Activated T-helper 1 cell treated with anti-CD3 and anti-CD28 coated beads, Interleukin-12 subunit alpha, Interleukin-12 subunit beta, Interleukin-2, Interleukin-4 antibody, amounts not matched to agents 30 ng/mL and 10 ng/mL and 1 ng/mL, durations not matched to agents 14 hours and 24 hours and 36 hours (primary cell): ENCODE measurements around the gene ALKBH7. TPM values are rescaled to one million over a fixed set of nuclear protein-coding genes. Genes with fewer than 3 reads are reported as not detected.
"Not testable (repeated sequence)": the region's sequence is repeated elsewhere in the genome, so short reads cannot be mapped to it uniquely, and the experiment has no call there.

Source experiments
- DNase-seq: peaks from one replicate; pipeline ENCODE4 v3.0.0; 2021; ENCODE audit warnings: low spot score
- H3K27ac Mint-ChIP-seq: one replicate; pipeline ENCODE4 v1.8.0; 2021; ENCODE audit warnings: mild to moderate bottlenecking, mixed read lengths
- H3K27me3 Mint-ChIP-seq: one replicate; pipeline ENCODE4 v1.8.0; 2022; ENCODE audit warnings: mild to moderate bottlenecking, moderate library complexity, mixed read lengths; ENCODE audit not compliant: insufficient read depth
- H3K36me3 Mint-ChIP-seq: one replicate; pipeline ENCODE4 v1.8.0; 2021; ENCODE audit warnings: low read depth, mixed read lengths
- H3K4me1 Mint-ChIP-seq: one replicate; pipeline ENCODE4 v1.8.0; 2021; ENCODE audit warnings: low read depth, mixed read lengths
- H3K4me3 Mint-ChIP-seq: one replicate; pipeline ENCODE4 v1.8.0; 2021; ENCODE audit warnings: mild to moderate bottlenecking, moderate library complexity, mixed read lengths
- H3K9me3 Mint-ChIP-seq: one replicate; pipeline ENCODE4 v1.8.0; 2021; ENCODE audit warnings: mixed read lengths
- intact Hi-C: fragments of 100-400 bp; cut with micrococcal nuclease; formaldehyde crosslinking; loops from one replicate; pipeline ENCODE4 v1.15.1; 2024
- total RNA-seq: library from RNA; stranded (reverse); gene quantifications from 2 replicates; pipeline ENCODE4 v1.2.3, GENCODE V29; 2022

Gene ALKBH7
- total RNA-seq: 24.8 and 27.1 TPM in 2 replicates

GRCh38 chr19:6372594-6373095, at the start of gene ALKBH7:
TSS of gene ALKBH7 (plus strand) at chr19:6372794. CDS start at chr19:6372821, 27 bp downstream.
- H3K9me3 Mint-ChIP-seq: no peaks in the 10 kb centered on the region
- H3K27ac Mint-ChIP-seq: peak within 1 kb of the TSS; percentile 81
- peaks cover 11% of the 10 kb centered on the region for H3K4me1 Mint-ChIP-seq
- peak within 1 kb of the TSS; percentile 81 for H3K4me3 Mint-ChIP-seq
- no peaks in the 10 kb centered on the region for H3K27me3 Mint-ChIP-seq
- peaks cover 12% of the 10 kb centered on the region for H3K36me3 Mint-ChIP-seq
- intact Hi-C loops: loop anchor here (1.0 to 2.0 kb wide), 14 partner anchors 11 to 686 kb away; partner anchors contain the start of genes CLPP, DUS3L, GTF2F1 and RFX2
- DNase-seq: peak; percentile 95

GRCh38 chr19:6324757-6325156, 47.8 kb upstream of the ALKBH7 start:
- intact Hi-C loops: no loop called here
- no peaks in the 10 kb centered on the region for H3K9me3 Mint-ChIP-seq

GRCh38 chr19:6325614-6326013, 47.0 kb upstream of the ALKBH7 start:
- H3K36me3 Mint-ChIP-seq: no peaks in the 10 kb centered on the region
- H3K4me1 Mint-ChIP-seq: no peaks in the 10 kb centered on the region
- intact Hi-C loops: no loop called here

More at GRCh38 chr19:6324757-6325156, 47.8 kb upstream of the ALKBH7 start:
- no peak overlapping the region for H3K27ac Mint-ChIP-seq
- H3K27me3 Mint-ChIP-seq: peaks cover 3% of the 10 kb centered on the region
- no peaks in the 10 kb centered on the region for H3K4me1 Mint-ChIP-seq
- H3K36me3 Mint-ChIP-seq: no peaks in the 10 kb centered on the region
- no peak overlapping the region for H3K4me3 Mint-ChIP-seq
- no peak for DNase-seq

GRCh38 chr19:6326815-6327214, 45.8 kb upstream of the ALKBH7 start:
- DNase-seq: no peak
- Mint-ChIP-seq H3K27ac (no peak overlapping the region), H3K27me3 (peaks cover 3% of the 10 kb centered on the region), H3K36me3 (no peaks in the 10 kb centered on the region), H3K9me3 (no peaks in the 10 kb centered on the region), H3K4me1 (no peaks in the 10 kb centered on the region), H3K4me3 (no peak overlapping the region)
- intact Hi-C loops: no loop called here

More at GRCh38 chr19:6325614-6326013, 47.0 kb upstream of the ALKBH7 start:
- DNase-seq: no peak
- no peak overlapping the region for H3K4me3 Mint-ChIP-seq
- H3K9me3 Mint-ChIP-seq: no peaks in the 10 kb centered on the region
- H3K27me3 Mint-ChIP-seq: peaks cover 3% of the 10 kb centered on the region
- H3K27ac Mint-ChIP-seq: no peak overlapping the region

- peaks cover 1% of the 10 kb centered on the region for H3K27me3 Mint-ChIP-seq
- H3K27ac Mint-ChIP-seq: no peak within 1 kb of the TSS
- no peaks in the 10 kb centered on the region for H3K4me1 Mint-ChIP-seq
- DNase-seq: no peak
- intact Hi-C loops: no loop called here
- no peaks in the 10 kb centered on the region for H3K9me3 Mint-ChIP-seq
- no peaks in the 10 kb centered on the region for H3K36me3 Mint-ChIP-seq
- H3K4me3 Mint-ChIP-seq: no peak within 1 kb of the TSS
Measured at GRCh38 chr19:6333439-6333838, 39.2 kb upstream of the ALKBH7 start, which contains the start of gene ACER1. TSS of gene ACER1 (minus strand) at chr19:6333612. CDS start at chr19:6333551, 61 bp downstream.

GRCh38 chr19:6334490-6335285, 37.9 kb upstream of the ALKBH7 start:
- H3K4me1 Mint-ChIP-seq: no peaks in the 10 kb centered on the region
- no peak overlapping the region for H3K4me3 Mint-ChIP-seq
- H3K27me3 Mint-ChIP-seq: no peaks in the 10 kb centered on the region
- peaks cover 5% of the 10 kb centered on the region for H3K9me3 Mint-ChIP-seq
- intact Hi-C loops: no loop called here
- H3K27ac Mint-ChIP-seq: no peak overlapping the region
- no peaks in the 10 kb centered on the region for H3K36me3 Mint-ChIP-seq
- DNase-seq: no peak

GRCh38 chr19:6340493-6341201, 31.9 kb upstream of the ALKBH7 start:
- no peaks in the 10 kb centered on the region for H3K4me1 Mint-ChIP-seq
- H3K36me3 Mint-ChIP-seq: no peaks in the 10 kb centered on the region
- H3K27me3 Mint-ChIP-seq: no peaks in the 10 kb centered on the region
- no peak for DNase-seq
- H3K9me3 Mint-ChIP-seq: peaks cover 5% of the 10 kb centered on the region
- no peak overlapping the region for H3K4me3 Mint-ChIP-seq
- H3K27ac Mint-ChIP-seq: no peak overlapping the region
- intact Hi-C loops: no loop called here

GRCh38 chr19:6343462-6343861, 29.1 kb upstream of the ALKBH7 start:
- no peak for DNase-seq
- H3K9me3 Mint-ChIP-seq: peaks cover 5% of the 10 kb centered on the region
- intact Hi-C loops: no loop called here
- no peak overlapping the region for H3K4me3 Mint-ChIP-seq
- no peaks in the 10 kb centered on the region for H3K4me1 Mint-ChIP-seq
- no peaks in the 10 kb centered on the region for H3K36me3 Mint-ChIP-seq
- no peaks in the 10 kb centered on the region for H3K27me3 Mint-ChIP-seq
- H3K27ac Mint-ChIP-seq: no peak overlapping the region

GRCh38 chr19:6349271-6349670, 23.3 kb upstream of the ALKBH7 start:
- intact Hi-C loops, DNase-seq, H3K4me3 Mint-ChIP-seq, H3K27me3 Mint-ChIP-seq, H3K9me3 Mint-ChIP-seq, H3K27ac Mint-ChIP-seq, H3K36me3 Mint-ChIP-seq, H3K4me1 Mint-ChIP-seq: not testable (repeated sequence)

- Mint-ChIP-seq H3K4me3 (no peak overlapping the region), H3K4me1 (no peaks in the 10 kb centered on the region), H3K9me3 (no peaks in the 10 kb centered on the region), H3K36me3 (no peaks in the 10 kb centered on the region), H3K27me3 (no peaks in the 10 kb centered on the region), H3K27ac (no peak overlapping the region)
- DNase-seq: no peak
- intact Hi-C loops: no loop called here
Measured at GRCh38 chr19:6350688-6351087, 21.9 kb upstream of the ALKBH7 start.

GRCh38 chr19:6352381-6353165, 20.0 kb upstream of the ALKBH7 start:
- Mint-ChIP-seq H3K9me3 (no peaks in the 10 kb centered on the region), H3K4me1 (no peaks in the 10 kb centered on the region), H3K4me3 (no peak overlapping the region), H3K36me3 (no peaks in the 10 kb centered on the region), H3K27ac (no peak overlapping the region), H3K27me3 (no peaks in the 10 kb centered on the region)
- no peak for DNase-seq
- intact Hi-C loops: no loop called here

- no peaks in the 10 kb centered on the region for H3K9me3 Mint-ChIP-seq
- no peak overlapping the region for H3K4me3 Mint-ChIP-seq
- DNase-seq: no peak
- no peaks in the 10 kb centered on the region for H3K27me3 Mint-ChIP-seq
- H3K4me1 Mint-ChIP-seq: no peaks in the 10 kb centered on the region
- H3K27ac Mint-ChIP-seq: no peak overlapping the region
- intact Hi-C loops: no loop called here
- H3K36me3 Mint-ChIP-seq: no peaks in the 10 kb centered on the region
Measured at GRCh38 chr19:6354098-6354674, 18.4 kb upstream of the ALKBH7 start.
